ENCODE results near the gene TNS1.

Gene TNS1

DNA sequence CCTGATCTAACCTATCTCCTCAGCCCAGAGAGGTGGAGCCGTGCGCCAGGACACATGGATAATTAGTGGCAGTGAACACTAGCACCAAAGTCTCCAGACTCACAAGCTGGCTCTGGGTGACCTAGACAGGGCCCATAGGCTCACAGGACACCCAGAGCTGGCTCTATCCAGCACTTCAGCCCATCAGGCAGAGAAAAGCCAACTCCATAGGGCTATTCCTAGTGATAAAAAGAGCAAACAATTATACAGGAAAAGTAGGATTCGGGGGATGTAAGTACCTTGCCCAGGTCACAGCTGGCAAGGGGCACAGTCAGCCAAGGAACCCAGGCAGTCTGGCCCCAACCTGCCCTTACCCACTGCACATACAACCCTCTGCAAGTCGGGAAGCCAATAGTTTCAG, 178.6 kb downstream of the TNS1 start:
- TF ChIP-seq, protein P1, sequence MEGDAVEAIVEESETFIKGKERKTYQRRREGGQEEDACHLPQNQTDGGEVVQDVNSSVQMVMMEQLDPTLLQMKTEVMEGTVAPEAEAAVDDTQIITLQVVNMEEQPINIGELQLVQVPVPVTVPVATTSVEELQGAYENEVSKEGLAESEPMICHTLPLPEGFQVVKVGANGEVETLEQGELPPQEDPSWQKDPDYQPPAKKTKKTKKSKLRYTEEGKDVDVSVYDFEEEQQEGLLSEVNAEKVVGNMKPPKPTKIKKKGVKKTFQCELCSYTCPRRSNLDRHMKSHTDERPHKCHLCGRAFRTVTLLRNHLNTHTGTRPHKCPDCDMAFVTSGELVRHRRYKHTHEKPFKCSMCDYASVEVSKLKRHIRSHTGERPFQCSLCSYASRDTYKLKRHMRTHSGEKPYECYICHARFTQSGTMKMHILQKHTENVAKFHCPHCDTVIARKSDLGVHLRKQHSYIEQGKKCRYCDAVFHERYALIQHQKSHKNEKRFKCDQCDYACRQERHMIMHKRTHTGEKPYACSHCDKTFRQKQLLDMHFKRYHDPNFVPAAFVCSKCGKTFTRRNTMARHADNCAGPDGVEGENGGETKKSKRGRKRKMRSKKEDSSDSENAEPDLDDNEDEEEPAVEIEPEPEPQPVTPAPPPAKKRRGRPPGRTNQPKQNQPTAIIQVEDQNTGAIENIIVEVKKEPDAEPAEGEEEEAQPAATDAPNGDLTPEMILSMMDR (IDR thresholded peaks at IDR 0.05; ENCODE audit: extremely low read depth, missing control alignments), result no peak
- DNase-seq (ENCODE audit: low spot score), result no peak

DNA sequence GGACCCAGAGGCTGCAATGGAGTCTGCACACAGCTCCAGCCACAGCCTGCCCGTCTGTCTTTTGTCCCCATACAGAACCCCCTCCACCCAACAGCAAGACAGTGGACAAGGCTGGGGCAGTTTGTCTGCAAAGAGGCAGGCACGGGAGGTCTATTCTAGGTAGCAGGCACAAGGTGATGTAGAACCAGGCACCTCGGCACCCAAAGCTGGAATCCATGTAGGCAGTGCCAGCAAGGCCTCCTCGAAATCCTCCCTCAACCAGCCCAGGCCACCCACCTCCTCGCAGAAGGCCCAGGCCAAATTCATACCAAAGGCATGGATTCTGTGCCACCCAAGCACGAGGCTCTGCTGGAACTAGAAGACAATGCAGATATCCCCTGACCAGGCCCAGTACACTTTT, 179.2 kb downstream of the TNS1 start:
- TF ChIP-seq, protein P1 (IDR thresholded peaks at IDR 0.05; ENCODE audit: extremely low read depth, missing control alignments), result no peak
- DNase-seq (ENCODE audit: low spot score), result no peak

DNA sequence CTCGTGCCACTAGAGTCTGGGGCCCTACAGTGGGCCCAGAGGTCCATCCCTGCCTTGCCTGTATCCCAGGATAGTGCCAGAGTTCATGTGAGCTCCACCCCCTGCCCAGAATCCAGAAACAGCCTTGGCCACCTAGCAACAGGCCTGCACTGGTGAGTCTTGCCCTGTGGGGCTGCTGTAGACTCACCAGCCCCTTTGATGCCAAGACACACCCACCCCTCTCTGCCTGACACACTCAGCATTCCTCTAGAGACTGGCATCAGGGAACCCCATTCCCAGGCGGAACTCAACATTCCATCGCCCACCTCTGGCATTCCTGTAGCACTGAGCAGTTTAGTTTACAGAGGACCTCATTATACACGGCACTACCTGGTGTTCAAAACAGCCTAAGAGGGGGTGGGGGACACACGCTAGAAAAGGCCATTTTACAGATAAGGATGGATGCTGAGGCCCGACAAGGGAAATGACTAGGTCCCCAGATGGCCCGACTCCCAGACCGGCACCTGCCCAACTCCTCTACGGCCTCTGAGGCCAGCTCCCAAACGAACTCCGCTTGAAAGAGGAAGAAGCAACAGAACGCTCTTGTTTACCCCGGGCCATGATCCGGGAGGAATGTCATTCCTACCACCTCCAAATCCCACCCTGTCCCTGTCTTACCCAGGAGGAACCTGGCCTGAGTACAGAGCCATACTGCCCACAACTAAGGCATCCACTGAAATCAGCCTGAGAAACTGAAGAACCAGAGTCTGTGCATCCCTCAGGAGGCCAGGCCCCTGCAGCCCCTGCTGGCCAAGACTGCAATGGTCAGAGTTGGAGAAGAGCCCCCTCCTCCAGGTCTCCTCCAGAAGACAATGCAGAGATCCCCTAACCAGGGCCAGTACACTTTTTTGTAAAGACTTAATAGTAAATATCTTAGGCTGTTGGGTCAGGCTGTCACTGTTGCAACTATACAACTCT, 180.2 kb downstream of the TNS1 start:
- DNase-seq (ENCODE audit: low spot score), result no peak

DNA sequence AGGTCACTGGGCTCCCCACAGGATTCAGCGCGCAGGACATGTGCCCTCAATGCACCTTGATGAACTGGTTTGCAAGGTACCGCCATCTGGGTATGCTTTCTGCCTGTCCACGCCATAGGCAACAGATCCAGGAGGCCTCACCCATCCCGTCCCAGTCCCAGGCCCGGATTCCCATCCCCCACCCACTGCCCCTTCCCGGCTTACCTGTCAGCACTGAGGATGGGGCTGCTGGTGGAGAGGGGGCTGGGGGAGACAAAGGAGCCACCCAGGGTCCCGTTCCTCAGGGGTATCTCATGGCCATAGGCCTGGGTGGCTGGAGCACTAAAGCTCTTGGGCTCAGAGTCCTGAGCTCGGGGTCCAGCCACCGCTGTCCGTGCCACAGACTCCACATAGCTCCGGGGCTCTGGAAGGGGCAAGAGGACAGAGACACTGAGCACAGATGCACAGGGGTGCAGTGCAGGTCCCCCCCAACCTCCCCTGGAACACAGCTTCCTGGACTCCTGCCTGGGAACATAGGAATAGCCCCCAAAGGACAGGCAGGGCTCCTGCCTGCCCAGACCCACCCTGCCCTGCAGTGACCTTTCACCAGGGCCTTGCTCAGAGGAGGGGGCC, 181.2 kb downstream of the TNS1 start:
- TF ChIP-seq, protein P1 (IDR thresholded peaks at IDR 0.05; ENCODE audit: extremely low read depth, missing control alignments), result no peak
- DNase-seq (ENCODE audit: low spot score), result no peak

More for the DNA sequence above, 180.2 kb downstream of the TNS1 start:
- TF ChIP-seq, protein P1 (IDR thresholded peaks at IDR 0.05; ENCODE audit: extremely low read depth, missing control alignments), result no peak

DNA sequence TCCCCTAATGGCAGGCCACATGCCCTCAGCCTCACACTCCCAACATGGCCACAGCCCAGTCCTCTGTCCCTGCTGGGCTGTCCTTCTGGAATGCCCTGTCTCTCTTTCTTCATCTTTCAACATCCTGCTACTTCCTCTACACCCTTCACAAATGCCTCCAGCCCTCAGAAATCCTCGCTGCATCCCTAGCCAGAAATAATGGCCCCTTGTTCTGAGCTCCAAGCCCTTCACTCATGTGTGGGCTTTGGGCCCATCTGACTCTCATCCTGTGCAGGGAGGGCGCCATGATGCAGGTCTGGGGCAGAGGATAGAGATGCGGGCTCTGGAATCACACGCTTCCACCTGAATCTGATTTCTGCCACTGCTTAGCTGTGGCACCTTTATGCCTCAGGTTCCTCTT, 181.9 kb downstream of the TNS1 start:
- DNase-seq (ENCODE audit: low spot score), result no peak
- TF ChIP-seq, protein P1 (IDR thresholded peaks at IDR 0.05; ENCODE audit: extremely low read depth, missing control alignments), result no peak

DNA sequence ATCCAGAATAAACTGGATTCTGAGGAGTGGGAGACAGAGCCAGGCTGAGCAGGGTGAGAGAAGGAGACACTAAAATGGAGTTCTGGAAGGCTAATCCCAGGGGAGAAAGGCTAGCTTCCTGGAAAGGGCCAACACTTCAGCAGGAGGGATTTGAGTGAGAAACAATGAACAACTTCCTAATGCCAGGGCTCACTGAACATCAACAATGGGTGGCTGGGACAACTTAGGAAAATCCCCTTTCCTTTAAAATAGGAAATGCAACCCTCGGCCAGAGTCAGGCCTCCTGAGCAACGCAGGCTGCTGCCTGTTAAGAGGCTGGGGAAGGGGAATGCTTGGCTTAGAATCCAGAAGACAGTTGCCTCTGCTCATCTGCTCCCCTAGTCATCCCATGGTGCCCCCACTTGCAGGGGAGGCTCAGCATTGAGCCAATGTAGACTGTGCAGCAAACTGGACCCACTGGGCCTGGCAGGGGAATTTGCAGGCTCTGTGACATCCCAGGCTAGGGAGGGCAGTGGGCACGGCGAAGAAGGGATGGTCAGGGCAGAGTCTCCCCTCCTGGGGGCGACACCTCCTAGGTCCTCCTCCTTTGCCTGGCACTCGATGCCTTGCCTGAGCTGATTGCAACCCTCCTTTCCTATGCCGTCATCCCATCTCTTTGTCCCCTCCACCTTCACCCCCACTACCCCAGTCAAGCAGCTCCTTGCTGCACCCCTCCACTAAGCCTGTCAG, 182.5 kb downstream of the TNS1 start:
- TF ChIP-seq, protein P1 (IDR thresholded peaks at IDR 0.05; ENCODE audit: extremely low read depth, missing control alignments), result no peak

More for the DNA sequence above, 182.5 kb downstream of the TNS1 start:
- no peak for DNase-seq (ENCODE audit: low spot score)
